ENCODE data around the gene NCAM2. TPM values are rescaled to one million over a fixed set of nuclear protein-coding genes. Genes with fewer than 3 reads are reported as not detected.

Gene NCAM2
- total and polyA plus RNA-seq, 8 donors, result 0.06 to 11.0 (median 0.58) TPM; not detected in 1

- TF ChIP-seq POLR2A (IDR thresholded peaks at IDR 0.05) (no peak), CTCF (IDR thresholded peaks at IDR 0.05) (no peak), POLR2AphosphoS5 (IDR thresholded peaks at IDR 0.05) (no peak)
- no peaks in the 10 kb centered on the region for H3K36me3 ChIP-seq
- no peak overlapping the region for H3K27ac ChIP-seq
- intact Hi-C loops (cut with DNase I; ENCODE audit: low total_unique reads), result no loop called here
- no peaks in the 10 kb centered on the region for H3K4me1 ChIP-seq
- H3K4me3 ChIP-seq, result no peak overlapping the region
- no peak for DNase-seq
- no peaks in the 10 kb centered on the region for H3K9me3 ChIP-seq
- WGBS, 5 donors, result 58 to 66% (median 63%) methylated on average over 6 of the region's 6 CpGs
- H3K27me3 ChIP-seq, result no peaks in the 10 kb centered on the region
These were observed 9.4 kb downstream of the NCAM2 start for GRCh38 chr21:21007606-21008005.

GRCh38 chr21:21010228-21010627, 12.0 kb downstream of the NCAM2 start:
- H3K9me3 ChIP-seq, result no peaks in the 10 kb centered on the region
- no peak overlapping the region for H3K27ac ChIP-seq
- DNase-seq, result no peak
- 54 to 68% (median 62%) methylated on average over 3 of the region's 3 CpGs for WGBS, 5 donors
- no peak overlapping the region for H3K4me3 ChIP-seq
- TF ChIP-seq POLR2AphosphoS5 (IDR thresholded peaks at IDR 0.05), result no peak
- TF ChIP-seq EP300 (IDR thresholded peaks at IDR 0.05), result no peak
- no peak for TF ChIP-seq POLR2A (IDR thresholded peaks at IDR 0.05)
- TF ChIP-seq CTCF (IDR thresholded peaks at IDR 0.05), result no peak
- intact Hi-C loops (cut with DNase I; ENCODE audit: low total_unique reads), result no loop called here
- no peaks in the 10 kb centered on the region for H3K27me3 ChIP-seq
- no peaks in the 10 kb centered on the region for H3K4me1 ChIP-seq
- no peaks in the 10 kb centered on the region for H3K36me3 ChIP-seq

- WGBS, 5 donors, result 58 to 62% (median 61%) methylated on average over 3 of the region's 3 CpGs
- no peaks in the 10 kb centered on the region for H3K4me1 ChIP-seq
- H3K36me3 ChIP-seq, result no peaks in the 10 kb centered on the region
- no peak for TF ChIP-seq CTCF (IDR thresholded peaks at IDR 0.05)
- no peak for TF ChIP-seq POLR2A (IDR thresholded peaks at IDR 0.05)
- no peak for TF ChIP-seq POLR2AphosphoS5 (IDR thresholded peaks at IDR 0.05)
- no peak for TF ChIP-seq EP300 (IDR thresholded peaks at IDR 0.05)
- intact Hi-C loops (cut with DNase I; ENCODE audit: low total_unique reads), result no loop called here
- H3K4me3 ChIP-seq, result no peak overlapping the region
- no peaks in the 10 kb centered on the region for H3K9me3 ChIP-seq
- no peak overlapping the region for H3K27ac ChIP-seq
- no peaks in the 10 kb centered on the region for H3K27me3 ChIP-seq
- DNase-seq, result no peak
These were observed 12.5 kb downstream of the NCAM2 start for GRCh38 chr21:21010698-21011097.

GRCh38 chr21:21018821-21019220, 20.6 kb downstream of the NCAM2 start:
- Histone ChIP-seq H3K9me3 (no peaks in the 10 kb centered on the region), H3K36me3 (no peaks in the 10 kb centered on the region), H3K27me3 (no peaks in the 10 kb centered on the region), H3K27ac (no peak overlapping the region), H3K4me3 (no peak overlapping the region), H3K4me1 (no peaks in the 10 kb centered on the region)
- no peak for DNase-seq
- TF ChIP-seq EP300 (IDR thresholded peaks at IDR 0.05) (no peak), CTCF (IDR thresholded peaks at IDR 0.05) (no peak), POLR2A (IDR thresholded peaks at IDR 0.05) (no peak), POLR2AphosphoS5 (IDR thresholded peaks at IDR 0.05) (no peak)
- intact Hi-C loops (cut with DNase I; ENCODE audit: low total_unique reads), result no loop called here
- 38 to 60% (median 43%) methylated on average over 1 of the region's 1 CpG for WGBS, 5 donors
